ENCODE results near the gene ZNG1F.
"Not testable (repeated sequence)": the region's sequence is repeated elsewhere in the genome, so short reads cannot be mapped to it uniquely, and the experiment has no call there.

DNA sequence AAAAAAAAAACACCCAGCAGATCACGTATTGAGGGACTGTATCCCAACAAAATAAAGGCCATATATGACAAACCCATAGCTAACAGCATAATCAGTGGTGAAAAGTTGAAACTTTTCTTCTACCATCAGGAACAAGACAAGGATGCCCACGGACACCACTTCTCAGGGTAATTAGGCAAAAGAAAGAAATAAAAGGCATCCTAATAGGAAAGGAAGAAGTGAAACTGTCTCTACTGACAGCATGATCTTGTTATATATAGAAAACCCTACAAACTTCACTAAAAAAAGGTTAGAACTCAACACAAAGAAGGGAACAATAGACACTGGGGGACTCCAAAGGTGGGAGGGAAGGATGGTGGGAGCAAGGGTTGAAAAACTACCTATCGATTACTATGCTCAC, 102.9 kb downstream of the ZNG1F start:
- TF ChIP-seq POLR2AphosphoS5 (IDR thresholded peaks at IDR 0.05; ENCODE audit: insufficient read depth in 1 of 2, low read depth in 1 of 2) = not testable (repeated sequence)
- TF ChIP-seq, protein P1, sequence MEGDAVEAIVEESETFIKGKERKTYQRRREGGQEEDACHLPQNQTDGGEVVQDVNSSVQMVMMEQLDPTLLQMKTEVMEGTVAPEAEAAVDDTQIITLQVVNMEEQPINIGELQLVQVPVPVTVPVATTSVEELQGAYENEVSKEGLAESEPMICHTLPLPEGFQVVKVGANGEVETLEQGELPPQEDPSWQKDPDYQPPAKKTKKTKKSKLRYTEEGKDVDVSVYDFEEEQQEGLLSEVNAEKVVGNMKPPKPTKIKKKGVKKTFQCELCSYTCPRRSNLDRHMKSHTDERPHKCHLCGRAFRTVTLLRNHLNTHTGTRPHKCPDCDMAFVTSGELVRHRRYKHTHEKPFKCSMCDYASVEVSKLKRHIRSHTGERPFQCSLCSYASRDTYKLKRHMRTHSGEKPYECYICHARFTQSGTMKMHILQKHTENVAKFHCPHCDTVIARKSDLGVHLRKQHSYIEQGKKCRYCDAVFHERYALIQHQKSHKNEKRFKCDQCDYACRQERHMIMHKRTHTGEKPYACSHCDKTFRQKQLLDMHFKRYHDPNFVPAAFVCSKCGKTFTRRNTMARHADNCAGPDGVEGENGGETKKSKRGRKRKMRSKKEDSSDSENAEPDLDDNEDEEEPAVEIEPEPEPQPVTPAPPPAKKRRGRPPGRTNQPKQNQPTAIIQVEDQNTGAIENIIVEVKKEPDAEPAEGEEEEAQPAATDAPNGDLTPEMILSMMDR (IDR thresholded peaks at IDR 0.05) = not testable (repeated sequence)
